Astrocyte (in vitro differentiated cells and primary cell): Measurements from ENCODE around the gene KSR2.

ENCODE experiments used
- EZH2 ChIP-seq: IDR thresholded peaks from 2 replicates; pipeline ENCODE4 v1.6.1; 2012; ENCODE audit warnings: mild to moderate bottlenecking, low read length, inconsistent platforms; ENCODE audit not compliant: insufficient read depth
- TF ChIP-seq, protein P1 (sequence below): IDR thresholded peaks from 2 replicates; pipeline ENCODE4 v1.5.1; 2011; ENCODE audit warnings: low read depth, mild to moderate bottlenecking, inconsistent platforms, low read length, moderate library complexity; ENCODE audit not compliant: insufficient read depth

DNA sequence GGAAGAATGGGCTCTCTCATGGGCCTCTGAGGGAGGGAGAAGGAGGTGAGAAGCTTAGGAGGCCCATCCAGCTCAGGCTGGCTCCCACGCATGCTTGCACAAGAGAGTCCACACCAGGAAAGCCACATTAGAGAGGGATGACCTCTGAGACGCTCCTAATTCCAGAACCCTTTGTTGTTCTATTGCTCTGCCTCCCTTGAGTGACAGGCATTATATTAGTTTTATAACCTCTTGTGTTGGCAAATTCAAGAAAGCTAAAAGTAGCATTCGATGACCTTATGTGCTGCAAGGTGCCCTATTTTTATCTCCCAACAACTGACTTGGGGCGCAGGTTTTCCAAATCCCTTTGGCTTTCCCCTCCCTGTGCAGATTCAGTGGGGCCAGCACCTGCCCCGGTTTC lies 190.1 kb downstream of the KSR2 start:
- TF ChIP-seq, protein P1, sequence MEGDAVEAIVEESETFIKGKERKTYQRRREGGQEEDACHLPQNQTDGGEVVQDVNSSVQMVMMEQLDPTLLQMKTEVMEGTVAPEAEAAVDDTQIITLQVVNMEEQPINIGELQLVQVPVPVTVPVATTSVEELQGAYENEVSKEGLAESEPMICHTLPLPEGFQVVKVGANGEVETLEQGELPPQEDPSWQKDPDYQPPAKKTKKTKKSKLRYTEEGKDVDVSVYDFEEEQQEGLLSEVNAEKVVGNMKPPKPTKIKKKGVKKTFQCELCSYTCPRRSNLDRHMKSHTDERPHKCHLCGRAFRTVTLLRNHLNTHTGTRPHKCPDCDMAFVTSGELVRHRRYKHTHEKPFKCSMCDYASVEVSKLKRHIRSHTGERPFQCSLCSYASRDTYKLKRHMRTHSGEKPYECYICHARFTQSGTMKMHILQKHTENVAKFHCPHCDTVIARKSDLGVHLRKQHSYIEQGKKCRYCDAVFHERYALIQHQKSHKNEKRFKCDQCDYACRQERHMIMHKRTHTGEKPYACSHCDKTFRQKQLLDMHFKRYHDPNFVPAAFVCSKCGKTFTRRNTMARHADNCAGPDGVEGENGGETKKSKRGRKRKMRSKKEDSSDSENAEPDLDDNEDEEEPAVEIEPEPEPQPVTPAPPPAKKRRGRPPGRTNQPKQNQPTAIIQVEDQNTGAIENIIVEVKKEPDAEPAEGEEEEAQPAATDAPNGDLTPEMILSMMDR, result no peak
- no peak for TF ChIP-seq EZH2
